ENCODE data around the gene PDE4A.

Gene PDE4A

GRCh38 chr19:10431254-10431942, 11.1 kb downstream of the PDE4A start:
- peak overlapping the region; percentile 84 for H3K18ac ChIP-seq (ENCODE audit: low read length)
- H3K23ac ChIP-seq (ENCODE audit: low read depth, low read length, poor library complexity), result peak overlapping the region; percentile 87
- DNase-seq (ENCODE audit: low spot score), result no peak
- H3K4ac ChIP-seq (ENCODE audit: low read length), result no peak overlapping the region
- H3K9me3 ChIP-seq (replicated peaks in 1 of 2; ENCODE audit: control insufficient read depth in 2 of 2, insufficient read depth in 1 of 2, low read depth in 1 of 2, low read length in 2 of 2), result peaks cover 0 to 5% of the 10 kb centered on the region in 2 donors
- no peak overlapping the region for H2BK120ac ChIP-seq (ENCODE audit: low read depth, low read length)
- WGBS, 2 donors (ENCODE audit: extremely low coverage in 2 of 2, insufficient read length in 2 of 2, insufficient replicate concordance in 1 of 2), result no CpG with 5 or more reads among the region's 25 CpGs
- no peak overlapping the region for H4K91ac ChIP-seq (ENCODE audit: low read depth, low read length, poor library complexity)
- H2AFZ ChIP-seq (ENCODE audit: low read length), result peak overlapping the region; percentile 81
- H3K27ac ChIP-seq (replicated peaks; ENCODE audit: low read length), result no peak overlapping the region
- H3K27me3 ChIP-seq (ENCODE audit: control insufficient read depth in 3 of 3, insufficient read depth in 3 of 3, low read depth in 1 of 3, low read length in 3 of 3), result peaks cover 17 to 69% (median 58%) of the 10 kb centered on the region in 3 experiments
- no peak overlapping the region for H3K14ac ChIP-seq (ENCODE audit: low read length)
- H2AK5ac ChIP-seq (ENCODE audit: low read depth, low read length), result peak overlapping the region; percentile 57
- peak overlapping the region; percentile 32 for H2BK15ac ChIP-seq (ENCODE audit: low read length)
- H2BK5ac ChIP-seq (ENCODE audit: low read length), result no peak overlapping the region
- peaks cover 6 to 11% of the 10 kb centered on the region in 2 donors for H3K4me1 ChIP-seq (ENCODE audit: control insufficient read depth in 2 of 2, insufficient read depth in 1 of 2, low read depth in 1 of 2, low read length in 2 of 2)
- H3K79me1 ChIP-seq (ENCODE audit: low read depth, low read length), result no peaks in the 10 kb centered on the region
- peak overlapping the region in 1 of 2 donors; percentile 39 for H3K4me3 ChIP-seq (ENCODE audit: low read length in 2 of 2)
- no peak overlapping the region for H4K8ac ChIP-seq (ENCODE audit: low read depth, low read length)
- H3K4me2 ChIP-seq (ENCODE audit: insufficient read depth, low read length, poor library complexity, severe bottlenecking), result peak overlapping the region; percentile 85
- no peaks in the 10 kb centered on the region for H3K36me3 ChIP-seq (replicated peaks in 1 of 2; ENCODE audit: control insufficient read depth in 2 of 2, insufficient read depth in 2 of 2, low read length in 2 of 2)
- H2BK12ac ChIP-seq (ENCODE audit: low read length), result peak overlapping the region; percentile 63
- H3K9ac ChIP-seq (ENCODE audit: low read depth, low read length, poor library complexity), result peak overlapping the region; percentile 78

DNA sequence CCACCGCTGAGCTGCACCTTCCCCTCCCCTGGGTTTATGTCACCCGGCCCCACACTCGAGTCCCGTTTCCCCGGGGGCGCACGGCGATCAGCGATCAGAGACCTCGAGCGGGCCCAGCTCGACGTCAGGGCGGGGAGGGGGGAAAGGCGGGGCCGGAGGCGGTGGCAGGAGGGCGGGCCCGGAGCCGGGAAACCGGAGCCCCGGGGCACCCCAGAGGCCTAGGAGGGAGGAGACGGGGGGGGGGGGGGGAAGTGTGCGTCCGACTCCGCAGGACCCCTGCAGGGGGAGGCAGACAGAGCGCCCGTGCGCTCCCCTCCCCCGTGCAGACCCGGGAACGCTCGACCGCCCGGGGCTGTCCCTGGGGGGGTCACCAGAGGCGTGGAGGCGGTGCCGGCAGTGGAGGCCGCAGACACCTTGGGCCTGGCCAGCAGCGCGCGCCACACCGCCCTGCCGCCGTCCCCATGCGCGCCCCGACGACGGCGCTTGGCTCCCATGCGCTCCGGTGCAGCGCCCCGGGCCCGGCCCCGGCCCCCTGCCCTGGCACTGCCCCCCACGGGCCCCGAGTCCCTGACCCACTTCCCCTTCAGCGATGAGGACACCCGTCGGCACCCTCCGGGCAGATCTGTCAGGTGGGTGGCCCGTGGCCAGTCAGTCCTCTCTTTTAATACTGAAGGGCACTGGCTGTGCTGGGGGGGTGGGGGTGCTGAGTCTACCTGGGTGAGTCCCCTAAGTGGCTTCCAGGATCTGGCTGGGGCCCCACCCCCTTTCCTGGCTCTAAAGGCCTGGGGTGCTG, 11.8 kb downstream of the PDE4A start:
- peak overlapping the region; percentile 8 to 77 for H3K4me3 ChIP-seq (ENCODE audit: low read length in 2 of 2)

GRCh38 chr19:10432736-10433130, 12.4 kb downstream of the PDE4A start:
- peaks cover 17 to 56% (median 53%) of the 10 kb centered on the region in 3 experiments for H3K27me3 ChIP-seq (ENCODE audit: control insufficient read depth in 3 of 3, insufficient read depth in 3 of 3, low read depth in 1 of 3, low read length in 3 of 3)
- H3K4me3 ChIP-seq (ENCODE audit: low read length in 2 of 2), result no peak overlapping the region
- no peaks in the 10 kb centered on the region for H3K36me3 ChIP-seq (replicated peaks in 1 of 2; ENCODE audit: control insufficient read depth in 2 of 2, insufficient read depth in 2 of 2, low read length in 2 of 2)

More for the DNA sequence above, 11.8 kb downstream of the PDE4A start:
- H4K8ac ChIP-seq (ENCODE audit: low read depth, low read length), result peak overlapping the region; percentile 54
- no peak overlapping the region for H3K27ac ChIP-seq (replicated peaks; ENCODE audit: low read length)
- peak overlapping the region; percentile 79 for H3K9ac ChIP-seq (ENCODE audit: low read depth, low read length, poor library complexity)
- peak overlapping the region; percentile 80 for H3K23ac ChIP-seq (ENCODE audit: low read depth, low read length, poor library complexity)
- no peak for DNase-seq (ENCODE audit: low spot score)
- peaks cover 17 to 62% (median 56%) of the 10 kb centered on the region in 3 experiments for H3K27me3 ChIP-seq (ENCODE audit: control insufficient read depth in 3 of 3, insufficient read depth in 3 of 3, low read depth in 1 of 3, low read length in 3 of 3)
- peak overlapping the region; percentile 93 for H3K18ac ChIP-seq (ENCODE audit: low read length)
- no peak overlapping the region for H2BK120ac ChIP-seq (ENCODE audit: low read depth, low read length)
- H2BK5ac ChIP-seq (ENCODE audit: low read length), result no peak overlapping the region
- H2AFZ ChIP-seq (ENCODE audit: low read length), result peak overlapping the region; percentile 81
- peak overlapping the region; percentile 95 for H2BK15ac ChIP-seq (ENCODE audit: low read length)
- H3K9me3 ChIP-seq (replicated peaks in 1 of 2; ENCODE audit: control insufficient read depth in 2 of 2, insufficient read depth in 1 of 2, low read depth in 1 of 2, low read length in 2 of 2), result peaks cover 0 to 5% of the 10 kb centered on the region in 2 donors
- H2BK12ac ChIP-seq (ENCODE audit: low read length), result peak overlapping the region; percentile 48
- no peak overlapping the region for H3K4ac ChIP-seq (ENCODE audit: low read length)
- no peak overlapping the region for H3K14ac ChIP-seq (ENCODE audit: low read length)
- H3K36me3 ChIP-seq (replicated peaks in 1 of 2; ENCODE audit: control insufficient read depth in 2 of 2, insufficient read depth in 2 of 2, low read length in 2 of 2), result no peaks in the 10 kb centered on the region
- peaks cover 6 to 11% of the 10 kb centered on the region in 2 donors for H3K4me1 ChIP-seq (ENCODE audit: control insufficient read depth in 2 of 2, insufficient read depth in 1 of 2, low read depth in 1 of 2, low read length in 2 of 2)
- no CpG with 5 or more reads among the region's 64 CpGs for WGBS, 2 donors (ENCODE audit: extremely low coverage in 2 of 2, insufficient read length in 2 of 2, insufficient replicate concordance in 1 of 2)
- no peaks in the 10 kb centered on the region for H3K79me1 ChIP-seq (ENCODE audit: low read depth, low read length)
- H2AK5ac ChIP-seq (ENCODE audit: low read depth, low read length), result peak overlapping the region; percentile 49
- no peak overlapping the region for H4K91ac ChIP-seq (ENCODE audit: low read depth, low read length, poor library complexity)
- H3K4me2 ChIP-seq (ENCODE audit: insufficient read depth, low read length, poor library complexity, severe bottlenecking), result peak overlapping the region; percentile 85

GRCh38 chr19:10433131-10433536, 12.8 kb downstream of the PDE4A start:
- no CpG with 5 or more reads among the region's 10 CpGs for WGBS, 2 donors (ENCODE audit: extremely low coverage in 2 of 2, insufficient read length in 2 of 2, insufficient replicate concordance in 1 of 2)
- Histone ChIP-seq H2AK5ac (ENCODE audit: low read depth, low read length) (peak overlapping the region; percentile 49), H2BK15ac (ENCODE audit: low read length) (peak overlapping the region; percentile 95), H3K23ac (ENCODE audit: low read depth, low read length, poor library complexity) (no peak overlapping the region), H3K4me3 (ENCODE audit: low read length in 2 of 2) (no peak overlapping the region), H3K4me1 (ENCODE audit: control insufficient read depth in 2 of 2, insufficient read depth in 1 of 2, low read depth in 1 of 2, low read length in 2 of 2) (peaks cover 6 to 11% of the 10 kb centered on the region in 2 donors), H3K36me3 (replicated peaks in 1 of 2; ENCODE audit: control insufficient read depth in 2 of 2, insufficient read depth in 2 of 2, low read length in 2 of 2) (no peaks in the 10 kb centered on the region), H3K27ac (replicated peaks; ENCODE audit: low read length) (no peak overlapping the region), H3K18ac (ENCODE audit: low read length) (peak overlapping the region; percentile 15), H3K14ac (ENCODE audit: low read length) (no peak overlapping the region), H2BK120ac (ENCODE audit: low read depth, low read length) (no peak overlapping the region), H3K4me2 (ENCODE audit: insufficient read depth, low read length, poor library complexity, severe bottlenecking) (no peak overlapping the region), H4K8ac (ENCODE audit: low read depth, low read length) (no peak overlapping the region), H3K4ac (ENCODE audit: low read length) (no peak overlapping the region), H3K9me3 (replicated peaks in 1 of 2; ENCODE audit: control insufficient read depth in 2 of 2, insufficient read depth in 1 of 2, low read depth in 1 of 2, low read length in 2 of 2) (peaks cover 0 to 5% of the 10 kb centered on the region in 2 donors), H2AFZ (ENCODE audit: low read length) (no peak overlapping the region), H3K79me1 (ENCODE audit: low read depth, low read length) (no peaks in the 10 kb centered on the region), H3K9ac (ENCODE audit: low read depth, low read length, poor library complexity) (peak overlapping the region; percentile 24), H3K27me3 (ENCODE audit: control insufficient read depth in 3 of 3, insufficient read depth in 3 of 3, low read depth in 1 of 3, low read length in 3 of 3) (peaks cover 17 to 53% (median 51%) of the 10 kb centered on the region in 3 experiments), H2BK12ac (ENCODE audit: low read length) (peak overlapping the region; percentile 77), H4K91ac (ENCODE audit: low read depth, low read length, poor library complexity) (no peak overlapping the region), H2BK5ac (ENCODE audit: low read length) (peak overlapping the region; percentile 47)
- DNase-seq (ENCODE audit: low spot score), result no peak

More at GRCh38 chr19:10432736-10433130, 12.4 kb downstream of the PDE4A start:
- peaks cover 6 to 11% of the 10 kb centered on the region in 2 donors for H3K4me1 ChIP-seq (ENCODE audit: control insufficient read depth in 2 of 2, insufficient read depth in 1 of 2, low read depth in 1 of 2, low read length in 2 of 2)
- H2BK5ac ChIP-seq (ENCODE audit: low read length), result peak overlapping the region; percentile 47
- no peaks in the 10 kb centered on the region for H3K79me1 ChIP-seq (ENCODE audit: low read depth, low read length)
- no peak overlapping the region for H3K4me2 ChIP-seq (ENCODE audit: insufficient read depth, low read length, poor library complexity, severe bottlenecking)
- no peak overlapping the region for H3K27ac ChIP-seq (replicated peaks; ENCODE audit: low read length)
- no peak overlapping the region for H2AFZ ChIP-seq (ENCODE audit: low read length)
- H4K91ac ChIP-seq (ENCODE audit: low read depth, low read length, poor library complexity), result no peak overlapping the region
- peak overlapping the region; percentile 95 for H2BK15ac ChIP-seq (ENCODE audit: low read length)
- no peak for DNase-seq (ENCODE audit: low spot score)
- no peak overlapping the region for H3K14ac ChIP-seq (ENCODE audit: low read length)
- no peak overlapping the region for H3K9ac ChIP-seq (ENCODE audit: low read depth, low read length, poor library complexity)
- no peak overlapping the region for H4K8ac ChIP-seq (ENCODE audit: low read depth, low read length)
- H3K18ac ChIP-seq (ENCODE audit: low read length), result peak overlapping the region; percentile 93
- H3K4ac ChIP-seq (ENCODE audit: low read length), result no peak overlapping the region
- no CpG with 5 or more reads among the region's 2 CpGs for WGBS, 2 donors (ENCODE audit: extremely low coverage in 2 of 2, insufficient read length in 2 of 2, insufficient replicate concordance in 1 of 2)
- H2BK120ac ChIP-seq (ENCODE audit: low read depth, low read length), result no peak overlapping the region
- peak overlapping the region; percentile 49 for H2AK5ac ChIP-seq (ENCODE audit: low read depth, low read length)
- no peak overlapping the region for H3K23ac ChIP-seq (ENCODE audit: low read depth, low read length, poor library complexity)
- no peak overlapping the region for H2BK12ac ChIP-seq (ENCODE audit: low read length)
- H3K9me3 ChIP-seq (replicated peaks in 1 of 2; ENCODE audit: control insufficient read depth in 2 of 2, insufficient read depth in 1 of 2, low read depth in 1 of 2, low read length in 2 of 2), result peaks cover 0 to 5% of the 10 kb centered on the region in 2 donors
